ENCODE results near the gene ITPR3.
"Not testable (repeated sequence)": the region's sequence is repeated elsewhere in the genome, so short reads cannot be mapped to it uniquely, and the experiment has no call there.

ITPR3 gene

DNA sequence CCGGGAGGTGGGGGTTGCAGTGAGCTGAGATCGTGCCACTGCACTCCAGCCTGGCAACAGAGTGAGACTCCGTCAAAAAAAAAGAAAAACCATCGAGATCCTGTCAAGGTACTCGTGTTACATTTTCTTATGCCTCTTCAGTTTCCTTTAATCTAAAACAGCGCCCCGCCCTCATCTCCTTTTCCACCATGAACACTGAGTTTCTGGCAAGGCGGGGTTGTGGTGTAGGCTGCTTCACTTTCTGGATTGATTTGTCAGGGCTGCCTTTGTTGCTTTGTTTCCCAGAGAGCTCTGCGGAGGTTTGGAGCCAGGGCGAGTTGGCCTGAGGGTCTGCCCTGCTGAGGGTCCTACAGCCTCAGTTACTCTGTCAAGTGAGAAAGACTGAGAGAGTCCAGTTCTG, 8.9 kb downstream of the ITPR3 start:
- TF ChIP-seq, protein P1, sequence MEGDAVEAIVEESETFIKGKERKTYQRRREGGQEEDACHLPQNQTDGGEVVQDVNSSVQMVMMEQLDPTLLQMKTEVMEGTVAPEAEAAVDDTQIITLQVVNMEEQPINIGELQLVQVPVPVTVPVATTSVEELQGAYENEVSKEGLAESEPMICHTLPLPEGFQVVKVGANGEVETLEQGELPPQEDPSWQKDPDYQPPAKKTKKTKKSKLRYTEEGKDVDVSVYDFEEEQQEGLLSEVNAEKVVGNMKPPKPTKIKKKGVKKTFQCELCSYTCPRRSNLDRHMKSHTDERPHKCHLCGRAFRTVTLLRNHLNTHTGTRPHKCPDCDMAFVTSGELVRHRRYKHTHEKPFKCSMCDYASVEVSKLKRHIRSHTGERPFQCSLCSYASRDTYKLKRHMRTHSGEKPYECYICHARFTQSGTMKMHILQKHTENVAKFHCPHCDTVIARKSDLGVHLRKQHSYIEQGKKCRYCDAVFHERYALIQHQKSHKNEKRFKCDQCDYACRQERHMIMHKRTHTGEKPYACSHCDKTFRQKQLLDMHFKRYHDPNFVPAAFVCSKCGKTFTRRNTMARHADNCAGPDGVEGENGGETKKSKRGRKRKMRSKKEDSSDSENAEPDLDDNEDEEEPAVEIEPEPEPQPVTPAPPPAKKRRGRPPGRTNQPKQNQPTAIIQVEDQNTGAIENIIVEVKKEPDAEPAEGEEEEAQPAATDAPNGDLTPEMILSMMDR (IDR thresholded peaks at IDR 0.05; ENCODE audit: low read depth, low read length, missing control alignments): no peak
- no peak overlapping the region for H3K4me3 ChIP-seq (ENCODE audit: low read depth, low read length)
- no peak for DNase-seq (ENCODE audit: low read depth)

DNA sequence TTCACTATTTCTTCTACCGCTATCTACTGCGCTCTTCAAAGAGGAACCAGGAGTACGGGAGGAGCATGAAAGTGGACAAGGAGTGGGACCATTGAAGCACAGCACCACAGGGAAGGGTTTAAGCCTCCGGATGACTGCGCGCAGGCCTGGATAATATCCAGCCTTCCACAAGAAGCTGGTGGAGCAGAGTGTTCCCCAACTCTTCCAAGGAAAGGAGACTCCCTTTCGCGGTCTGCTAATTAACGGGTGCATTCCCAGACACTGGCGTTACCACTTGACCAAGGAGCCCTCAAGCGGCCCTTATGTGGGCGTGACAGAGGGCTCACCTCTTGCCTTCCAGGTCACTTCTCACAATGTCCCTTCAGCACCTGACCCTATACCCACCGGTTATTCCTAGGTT, 10.4 kb downstream of the ITPR3 start:
- not testable (repeated sequence) for H3K4me3 ChIP-seq (ENCODE audit: low read depth, low read length); DNase-seq (ENCODE audit: low read depth)

DNA sequence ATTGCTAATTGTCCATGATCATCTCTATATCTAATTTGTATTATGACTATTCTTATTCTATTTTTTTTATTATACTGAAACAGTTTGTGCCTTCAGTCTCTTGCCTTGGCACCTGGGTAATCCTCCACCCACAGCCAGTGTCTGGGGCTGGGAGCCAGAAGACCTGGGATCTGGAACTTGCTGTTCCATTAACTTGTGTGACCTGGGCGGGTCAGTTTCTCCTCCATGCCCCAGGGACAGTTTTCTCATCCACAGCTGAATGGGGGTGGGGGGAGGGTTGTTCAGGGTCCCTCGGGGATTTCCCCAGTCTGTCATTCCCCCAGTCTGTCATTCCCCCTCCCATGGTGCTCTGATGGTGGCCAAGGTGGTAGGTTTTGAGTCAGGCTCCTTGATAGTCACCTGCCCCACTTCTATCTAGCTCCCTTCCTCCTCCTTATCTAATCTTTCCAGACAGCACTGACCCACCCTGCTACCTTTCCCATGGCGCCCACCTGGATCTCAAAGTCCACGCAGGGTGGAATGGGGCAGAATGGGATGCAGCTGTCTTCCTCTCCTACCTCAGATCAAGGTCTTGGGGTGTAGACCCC, 10.9 kb downstream of the ITPR3 start:
- H3K4me3 ChIP-seq (ENCODE audit: low read depth, low read length): no peak overlapping the region
- no peak for DNase-seq (ENCODE audit: low read depth)
- TF ChIP-seq, protein P1 (IDR thresholded peaks at IDR 0.05; ENCODE audit: low read depth, low read length, missing control alignments): no peak

DNA sequence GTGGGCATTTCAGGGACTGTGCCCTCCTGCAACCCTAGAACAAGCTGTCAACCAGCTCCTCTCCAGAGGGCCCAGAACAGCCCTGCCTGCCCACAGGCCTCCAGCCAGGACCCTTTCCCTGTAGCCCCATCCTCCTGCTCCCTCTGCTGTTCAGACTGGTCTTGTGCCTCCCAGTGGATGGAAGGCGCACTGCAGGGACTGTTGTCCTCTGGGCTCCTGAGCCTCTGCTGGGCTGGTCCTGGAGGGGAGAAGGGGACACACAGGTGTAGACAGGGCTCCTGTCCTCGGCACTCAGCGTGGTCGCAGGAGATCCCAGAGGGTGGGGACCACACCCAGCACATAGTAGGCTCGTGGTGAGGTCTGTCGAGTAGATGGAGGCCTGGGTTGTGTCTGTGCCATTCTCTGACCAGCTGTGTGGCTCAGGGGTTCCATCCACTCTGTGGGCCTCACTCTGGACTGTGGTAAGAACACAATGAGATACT, 11.5 kb downstream of the ITPR3 start:
- no peak overlapping the region for H3K4me3 ChIP-seq (ENCODE audit: low read depth, low read length)

DNA sequence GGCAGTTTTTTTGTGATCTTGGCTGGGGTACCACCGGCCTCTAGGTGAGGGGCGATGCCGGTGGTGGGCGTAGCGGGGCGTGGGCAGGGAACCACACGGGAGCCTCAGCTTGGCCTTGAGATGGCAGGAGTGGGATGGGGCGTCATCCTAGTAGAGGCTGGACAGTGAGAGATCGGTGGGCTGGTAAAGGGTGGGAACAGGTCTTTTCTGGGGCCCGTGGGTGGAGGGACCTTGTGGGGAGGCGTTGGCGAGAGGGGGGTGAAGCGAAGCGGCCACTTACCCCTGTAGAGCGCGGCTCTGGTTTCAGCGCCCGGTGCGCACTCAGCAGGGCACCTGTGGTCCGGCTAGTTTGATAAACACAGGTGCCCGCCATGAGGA, 12.0 kb downstream of the ITPR3 start:
- no peak for DNase-seq (ENCODE audit: low read depth)
- peak overlapping the region; percentile 39 for H3K4me3 ChIP-seq (ENCODE audit: low read depth, low read length)
- TF ChIP-seq, protein P1 (IDR thresholded peaks at IDR 0.05; ENCODE audit: low read depth, low read length, missing control alignments): no peak

More for the DNA sequence above, 11.5 kb downstream of the ITPR3 start:
- TF ChIP-seq, protein P1 (IDR thresholded peaks at IDR 0.05; ENCODE audit: low read depth, low read length, missing control alignments): peak; percentile 91
- no peak for DNase-seq (ENCODE audit: low read depth)

DNA sequence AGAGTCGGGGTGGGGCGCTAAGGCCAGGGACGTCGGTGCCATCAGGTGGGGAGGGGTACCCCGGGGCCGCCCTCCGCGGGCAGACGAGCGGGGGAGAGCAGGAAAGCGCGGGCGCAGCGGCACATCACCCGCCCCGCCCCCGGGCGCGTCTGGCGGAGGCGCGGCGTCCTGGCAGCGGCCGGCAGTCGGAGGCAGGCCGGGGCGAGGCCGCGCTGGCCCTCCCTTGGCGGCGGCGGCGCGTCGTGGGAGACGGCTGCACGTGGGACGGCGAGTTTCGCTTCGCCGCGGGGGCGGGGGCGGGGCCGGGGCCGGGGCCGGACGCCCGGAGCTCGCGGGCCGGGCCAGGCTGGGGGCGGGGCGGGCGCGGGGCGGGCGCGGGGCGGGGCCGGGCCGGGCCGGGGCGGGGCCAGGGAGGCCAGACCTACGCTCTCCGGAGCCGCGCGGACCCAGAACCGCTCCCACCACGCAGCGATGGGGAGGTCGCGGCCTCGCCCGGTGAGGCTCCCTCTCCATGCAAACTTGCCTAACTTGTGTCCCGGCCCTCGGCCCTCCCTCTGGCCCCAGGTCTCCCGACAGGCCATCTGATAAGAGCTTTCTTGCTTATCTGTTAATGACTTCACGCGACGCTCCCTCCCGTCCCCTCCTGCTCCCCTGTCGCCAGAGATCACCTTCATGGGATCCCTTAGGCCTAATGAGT, 12.5 kb downstream of the ITPR3 start:
- peak overlapping the region; percentile 52 for H3K4me3 ChIP-seq (ENCODE audit: low read depth, low read length)
- TF ChIP-seq, protein P1 (IDR thresholded peaks at IDR 0.05; ENCODE audit: low read depth, low read length, missing control alignments): no peak
- DNase-seq (ENCODE audit: low read depth): no peak

DNA sequence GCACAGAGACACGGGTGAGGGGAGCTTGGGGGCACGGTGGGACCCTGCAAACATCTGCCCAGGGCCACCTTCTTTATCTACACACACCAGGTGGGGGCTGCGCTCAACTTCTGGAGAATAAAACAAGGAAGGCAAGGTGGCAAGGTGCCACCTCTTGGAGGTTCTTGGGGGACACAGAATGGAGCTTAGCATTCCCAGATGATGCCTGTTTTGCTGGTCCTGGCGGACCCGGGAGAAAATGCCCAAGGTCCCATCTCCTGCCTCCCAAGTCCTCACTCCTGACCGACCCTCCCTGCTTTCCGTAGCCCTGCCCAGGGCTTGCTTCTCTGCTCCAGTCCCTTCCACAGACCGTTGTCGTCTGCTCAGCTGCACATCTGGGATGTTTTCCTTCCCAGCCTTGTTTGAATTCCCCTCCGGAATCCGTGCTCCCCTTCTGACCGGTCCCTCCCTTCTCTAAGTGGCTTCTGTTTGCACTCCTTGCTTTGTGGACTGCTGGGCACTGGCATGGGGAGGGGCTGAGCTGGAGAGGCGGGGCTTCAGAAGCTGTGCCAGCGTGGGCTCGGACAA, 13.1 kb downstream of the ITPR3 start:
- TF ChIP-seq, protein P1 (IDR thresholded peaks at IDR 0.05; ENCODE audit: low read depth, low read length, missing control alignments): no peak
- DNase-seq (ENCODE audit: low read depth): no peak
- H3K4me3 ChIP-seq (ENCODE audit: low read depth, low read length): peak overlapping the region; percentile 52
